ENCODE data around the gene TPM4.

TPM4 gene

GRCh38 chr19:16098821-16099220 lies 22.5 kb downstream of the TPM4 start:
- no peak for DNase-seq

- DNase-seq = peak in 1 of 2 donors; percentile 10
These were observed 23.1 kb downstream of the TPM4 start for GRCh38 chr19:16099314-16099965.

- no peak for DNase-seq
These were observed 24.2 kb downstream of the TPM4 start for GRCh38 chr19:16100524-16100923.

- DNase-seq = no peak
These were observed 28.4 kb downstream of the TPM4 start for GRCh38 chr19:16104722-16105121.

GRCh38 chr19:16106121-16106520 lies 29.8 kb downstream of the TPM4 start:
- DNase-seq = peak; percentile 54 to 79

GRCh38 chr19:16111160-16111908 lies 35.0 kb downstream of the TPM4 start, which contains the start of gene RAB8A:
TSS of gene RAB8A (plus strand) at chr19:16111889. CDS start at chr19:16111902, 13 bp downstream.
- DNase-seq = peak; percentile 99

GRCh38 chr19:16111909-16112752 lies 35.8 kb downstream of the TPM4 start:
- DNase-seq = no peak

GRCh38 chr19:16112778-16113177 lies 36.5 kb downstream of the TPM4 start:
- peak; percentile 42 to 46 for DNase-seq

- DNase-seq = peak; percentile 5 to 19
These were observed 37.4 kb downstream of the TPM4 start for GRCh38 chr19:16113727-16114126.

- DNase-seq = no peak
These were observed 39.2 kb downstream of the TPM4 start for GRCh38 chr19:16115301-16116039.

GRCh38 chr19:16116067-16116466 lies 39.8 kb downstream of the TPM4 start:
- DNase-seq = no peak

- DNase-seq = no peak
These were observed 41.3 kb downstream of the TPM4 start for GRCh38 chr19:16117594-16118033.

- DNase-seq = peak; percentile 86 to 89
These were observed 42.3 kb downstream of the TPM4 start for GRCh38 chr19:16118489-16119033.

GRCh38 chr19:16119075-16119857 lies 43.0 kb downstream of the TPM4 start:
- peak; percentile 84 to 89 for DNase-seq

- no peak for DNase-seq
These were observed 44.8 kb downstream of the TPM4 start for GRCh38 chr19:16121141-16121540.

GRCh38 chr19:16121967-16122366 lies 45.7 kb downstream of the TPM4 start:
- DNase-seq = no peak

- DNase-seq = no peak
These were observed 48.7 kb downstream of the TPM4 start for GRCh38 chr19:16124953-16125352.

- no peak for DNase-seq
These were observed 49.6 kb downstream of the TPM4 start for GRCh38 chr19:16125737-16126495.

- DNase-seq = no peak
These were observed 50.8 kb downstream of the TPM4 start for GRCh38 chr19:16127080-16127479.

GRCh38 chr19:16127776-16128371 lies 51.6 kb downstream of the TPM4 start:
- no peak for DNase-seq

Measured in inflammatory macrophage (primary cell).